ENCODE measurements around the gene TARS1. TPM values are rescaled to one million over a fixed set of nuclear protein-coding genes. Genes with fewer than 3 reads are reported as not detected.

The TARS1 gene
- total and polyA plus RNA-seq, 2 of the 4 experiments (the other 2 are of a cell fraction), result 90.8 to 175 TPM

DNA sequence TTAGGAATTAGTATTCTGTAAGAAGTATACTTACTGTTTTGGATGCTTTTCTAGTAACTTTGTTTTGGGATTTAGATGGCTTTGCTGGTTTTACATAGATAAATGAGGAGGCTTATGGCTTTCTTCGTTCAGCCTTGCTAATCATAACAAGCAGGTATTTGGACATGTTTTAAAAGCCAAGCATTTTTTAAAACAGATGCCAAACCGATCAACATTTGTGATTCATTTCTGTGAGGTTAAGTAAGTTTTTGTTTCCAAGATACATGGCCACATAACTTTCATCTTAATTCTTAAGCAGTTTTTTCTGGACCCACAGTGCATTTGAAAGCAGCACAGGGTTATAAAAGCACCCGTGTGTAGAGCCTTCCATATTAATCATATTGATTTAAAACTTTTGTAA, 21.7 kb downstream of the TARS1 start:
- Histone ChIP-seq H4K20me1 (ENCODE audit: insufficient read depth, low read length) (no peaks in the 10 kb centered on the region), H3K4ac (ENCODE audit: low read depth, low read length) (no peak overlapping the region), H3K9me1 (ENCODE audit: insufficient read depth, low read length) (no peaks in the 10 kb centered on the region; the same call in 1 of the 2 replicates), H3K27ac (ENCODE audit: insufficient read depth, low read length) (no peak overlapping the region), H4K91ac (ENCODE audit: insufficient read depth, low read depth, low read length) (no peak overlapping the region), H3K27me3 (ENCODE audit: control insufficient read depth, insufficient read depth, low read length) (no peaks in the 10 kb centered on the region), H3K23ac (ENCODE audit: low read depth, low read length) (no peak overlapping the region), H3K14ac (replicated peaks; ENCODE audit: low read depth, low read length) (no peak overlapping the region), H2BK15ac (ENCODE audit: low read depth, low read length) (no peak overlapping the region), H2BK5ac (ENCODE audit: low read depth, low read length, poor library complexity, severe bottlenecking) (no peak overlapping the region), H4K8ac (ENCODE audit: low read depth in 2 of 2, low read length in 2 of 2) (no peak overlapping the region), H3K79me1 (ENCODE audit: low read depth in 1 of 2, low read length in 2 of 2) (peaks cover 26 to 29% of the 10 kb centered on the region in 2 experiments), H2BK120ac (ENCODE audit: low read depth, low read length) (no peak overlapping the region), H2BK20ac (ENCODE audit: low read depth, low read length) (no peak overlapping the region), H3K4me1 (ENCODE audit: control insufficient read depth, insufficient read depth, low read length) (no peaks in the 10 kb centered on the region), H2AFZ (replicated peaks; ENCODE audit: low read length, poor library complexity) (no peak overlapping the region), H3K18ac (ENCODE audit: low read depth, low read length) (no peak overlapping the region), H2AK5ac (ENCODE audit: low read depth, low read length) (no peak overlapping the region), H3K9me3 (ENCODE audit: control insufficient read depth, insufficient read depth, low read length) (no peaks in the 10 kb centered on the region), H3K56ac (ENCODE audit: extremely low read depth, insufficient read depth, low read length) (no peak overlapping the region), H3K4me3 (ENCODE audit: insufficient read depth, low read depth, low read length) (no peak overlapping the region), H2AK9ac (replicated peaks; ENCODE audit: low read depth, low read length, poor library complexity) (no peak overlapping the region), H4K5ac (ENCODE audit: low read depth, low read length) (no peak overlapping the region), H3K9ac (ENCODE audit: low read depth, low read length) (no peak overlapping the region), H3K4me2 (ENCODE audit: low read depth, low read length) (no peak overlapping the region), H3K36me3 (ENCODE audit: control insufficient read depth, insufficient read depth, low read length) (peaks cover 61% of the 10 kb centered on the region)
- TF ChIP-seq CEBPB (IDR thresholded peaks at IDR 0.05; ENCODE audit: low read depth, low read length) (no peak), RFX5 (IDR thresholded peaks at IDR 0.05; ENCODE audit: low read depth, low read length) (no peak), BHLHE40 (IDR thresholded peaks at IDR 0.05; ENCODE audit: low read depth, low read length) (no peak), SMC3 (IDR thresholded peaks at IDR 0.05; ENCODE audit: low read depth, low read length) (no peak), MXI1 (IDR thresholded peaks at IDR 0.05; ENCODE audit: borderline replicate concordance, low read depth, low read length) (no peak)
- ChIA-PET POLR2A (ENCODE audit: unreplicated experiment) (no interaction called here), CTCF (no interaction called here)
- dilution Hi-C loops (cut with HindIII; ENCODE audit: low sequenced_read_pairs, unreplicated experiment), result no loop called here
- in situ Hi-C loops (cut with MboI; ENCODE audit: low sequenced_read_pairs), result no loop called here
- no CpG with 5 or more reads among the region's 3 CpGs for WGBS, 2 experiments (ENCODE audit: extremely low coverage in 2 of 2, insufficient read length in 1 of 2)
- DNase-seq (no peak), ATAC-seq (ENCODE audit: low read depth) (no peak)
- BruUV-seq (replicated peaks), result no TSS peak
- intact Hi-C loops (cut with micrococcal nuclease), result no loop called here

Measured in IMR-90 (cell line).